Mesenchymal stem cell (in vitro differentiated cells and primary cell): ENCODE results near the gene ZNF415.
A peak's percentile ranks its signal among the peaks of the same experiment; 100 is the strongest.
"Not testable (repeated sequence)": the region's sequence is repeated elsewhere in the genome, so short reads cannot be mapped to it uniquely, and the experiment has no call there.

Experiments used
- DNase-seq: peaks from one replicate; pipeline ENCODE4 v3.0.0-alpha.2; 2013
- H2AFZ ChIP-seq: one replicate; pipeline ENCODE4 v1.6.1; 2013; ENCODE audit warnings: low read depth, mild to moderate bottlenecking, control low read depth, inconsistent platforms, low read length, moderate library complexity
- H2AK5ac ChIP-seq: 2 replicates; pipeline ENCODE4 v1.6.1; 2013; ENCODE audit warnings: low read length, moderate library complexity, mild to moderate bottlenecking, inconsistent platforms; ENCODE audit not compliant: severe bottlenecking
- H2BK120ac ChIP-seq: one replicate; pipeline ENCODE4 v1.6.1; 2013; ENCODE audit warnings: low read depth, mild to moderate bottlenecking, inconsistent platforms, low read length, moderate library complexity
- H2BK12ac ChIP-seq, 2 experiments: one replicate each; pipeline ENCODE4 v1.6.1; 2013; ENCODE audit warnings: inconsistent platforms in 2 of 2, low read length in 2 of 2, mild to moderate bottlenecking in 2 of 2, moderate library complexity in 2 of 2, control low read depth in 1 of 2
- H2BK15ac ChIP-seq: one replicate; pipeline ENCODE4 v1.6.1; 2013; ENCODE audit warnings: mild to moderate bottlenecking, low read depth, inconsistent platforms; ENCODE audit not compliant: poor library complexity, severe bottlenecking
- H2BK5ac ChIP-seq: 2 replicates; pipeline ENCODE4 v1.6.1; 2013; ENCODE audit warnings: low read depth, mild to moderate bottlenecking, low read length, control low read depth, inconsistent platforms; ENCODE audit not compliant: poor library complexity, severe bottlenecking
- H3K14ac ChIP-seq, 2 experiments: one replicate each; pipeline ENCODE4 v1.6.1; 2013; ENCODE audit warnings: inconsistent platforms in 2 of 2, low read length in 2 of 2, control low read depth in 1 of 2, mild to moderate bottlenecking in 1 of 2, moderate library complexity in 1 of 2
- H3K18ac ChIP-seq, 2 experiments: one replicate each; pipeline ENCODE4 v1.6.1; 2013; ENCODE audit warnings: inconsistent platforms in 2 of 2, low read length in 2 of 2, control low read depth in 1 of 2, low read depth in 1 of 2, mild to moderate bottlenecking in 1 of 2
- H3K23ac ChIP-seq, 2 experiments: one replicate each; pipeline ENCODE4 v1.6.1; 2013; ENCODE audit warnings: inconsistent platforms in 2 of 2, low read length in 2 of 2, mild to moderate bottlenecking in 2 of 2, moderate library complexity in 2 of 2, control low read depth in 1 of 2
- H3K27ac ChIP-seq: 2 replicates; pipeline ENCODE4 v1.5.1; 2013; ENCODE audit warnings: mild to moderate bottlenecking, moderate library complexity, low read length, control low read depth, inconsistent platforms; ENCODE audit not compliant: poor library complexity, severe bottlenecking
- H3K27me3 ChIP-seq, 2 experiments: 2 replicates each; pipeline versions ENCODE4 v1.6.1 to v1.7.0; 2013; ENCODE audit warnings: low read length in 2 of 2, mild to moderate bottlenecking in 2 of 2, moderate library complexity in 2 of 2, control low read depth in 1 of 2, inconsistent platforms in 1 of 2; ENCODE audit not compliant: control insufficient read depth in 1 of 2, insufficient read depth in 1 of 2
- H3K36me3 ChIP-seq, 2 experiments: 2 replicates each; pipeline versions ENCODE4 v1.6.1 to v1.7.0; 2013; ENCODE audit warnings: low read length in 2 of 2, control low read depth in 1 of 2, inconsistent platforms in 1 of 2, low read depth in 1 of 2, mild to moderate bottlenecking in 1 of 2; ENCODE audit not compliant: insufficient read depth in 2 of 2, control insufficient read depth in 1 of 2
- H3K4ac ChIP-seq, 2 experiments: one replicate each; pipeline ENCODE4 v1.6.1; 2013; ENCODE audit warnings: inconsistent platforms in 2 of 2, low read length in 2 of 2, mild to moderate bottlenecking in 2 of 2, moderate library complexity in 2 of 2, control low read depth in 1 of 2, low read depth in 1 of 2
- H3K4me1 ChIP-seq: 2 replicates; pipeline ENCODE4 v1.6.1; 2013; ENCODE audit warnings: low read depth, low read length, control low read depth; ENCODE audit not compliant: control insufficient read depth, insufficient read depth
- H3K4me2 ChIP-seq: 2 replicates; pipeline ENCODE4 v1.6.1; 2013; ENCODE audit warnings: low read length, mild to moderate bottlenecking, inconsistent platforms; ENCODE audit not compliant: poor library complexity, severe bottlenecking
- H3K4me3 ChIP-seq, 2 experiments: 2 replicates each; pipeline versions ENCODE4 v1.5.1 to v1.7.0; 2013; ENCODE audit warnings: low read length in 2 of 2, mild to moderate bottlenecking in 2 of 2, control low read depth in 1 of 2, low read depth in 1 of 2; ENCODE audit not compliant: insufficient read depth in 1 of 2
- H3K79me1 ChIP-seq: replicated peaks from 2 replicates; pipeline ENCODE4 v1.6.1; 2013; ENCODE audit warnings: mild to moderate bottlenecking, control low read depth, low read length, inconsistent platforms; ENCODE audit not compliant: poor library complexity, severe bottlenecking
- H3K9ac ChIP-seq: 2 replicates; pipeline ENCODE4 v1.7.0; 2013; ENCODE audit warnings: mild to moderate bottlenecking, low read length, moderate library complexity
- H3K9me3 ChIP-seq: 2 replicates; pipeline ENCODE4 v1.7.0; 2013; ENCODE audit warnings: mild to moderate bottlenecking, low read length; ENCODE audit not compliant: control insufficient read depth
- H4K8ac ChIP-seq: one replicate; pipeline ENCODE4 v1.6.1; 2013; ENCODE audit warnings: inconsistent platforms, mild to moderate bottlenecking, low read length, moderate library complexity
- H4K91ac ChIP-seq: one replicate; pipeline ENCODE4 v1.6.1; 2013; ENCODE audit warnings: mild to moderate bottlenecking, low read length, inconsistent platforms
- WGBS: methylation state at CpG from one replicate; pipeline ENCODE4 v1.1.7; 2013; ENCODE audit warnings: mixed read lengths; 5-methylcytosine and 5-hydroxymethylcytosine counted together

Gene ZNF415

GRCh38 chr19:53101518-53101917 lies 31.2 kb downstream of the ZNF415 start:
- Histone ChIP-seq H4K91ac (no peak overlapping the region), H3K14ac (no peak overlapping the region), H3K27me3 (no peaks in the 10 kb centered on the region), H3K18ac (no peak overlapping the region), H2BK15ac (no peak overlapping the region), H3K9ac (peak overlapping the region; percentile 100), H3K27ac (no peak overlapping the region), H3K23ac (no peak overlapping the region), H3K4me1 (peaks cover 5% of the 10 kb centered on the region), H4K8ac (peak overlapping the region; percentile 49), H2BK5ac (no peak overlapping the region), H2BK12ac (no peak overlapping the region), H2BK120ac (no peak overlapping the region), H3K4me3 (peak overlapping the region in 1 of 2 experiments; percentile 97), H3K4me2 (no peak overlapping the region), H2AFZ (no peak overlapping the region), H2AK5ac (no peak overlapping the region), H3K36me3 (peaks cover 18 to 22% of the 10 kb centered on the region in 2 experiments), H3K4ac (no peak overlapping the region), H3K9me3 (no peaks in the 10 kb centered on the region), H3K79me1 (peaks cover 26% of the 10 kb centered on the region)
- DNase-seq: no peak
- WGBS: 57% methylated on average over 1 of the region's 1 CpG

GRCh38 chr19:53098570-53098969 lies 34.1 kb downstream of the ZNF415 start:
- H3K23ac ChIP-seq, H3K4me1 ChIP-seq, H2BK15ac ChIP-seq, H3K18ac ChIP-seq, H3K27ac ChIP-seq, H3K9ac ChIP-seq, H4K8ac ChIP-seq, H3K4ac ChIP-seq, H2BK5ac ChIP-seq, H2BK12ac ChIP-seq, H2BK120ac ChIP-seq, H4K91ac ChIP-seq, H3K14ac ChIP-seq, H3K27me3 ChIP-seq, H3K4me2 ChIP-seq, DNase-seq, H2AFZ ChIP-seq, H2AK5ac ChIP-seq, H3K9me3 ChIP-seq, H3K4me3 ChIP-seq: not testable (repeated sequence)
- WGBS: 87% methylated on average over 13 of the region's 14 CpGs
- Histone ChIP-seq H3K36me3 (peaks cover 31 to 36% of the 10 kb centered on the region in 2 experiments), H3K79me1 (peaks cover 38% of the 10 kb centered on the region)

GRCh38 chr19:53096982-53097690 lies 35.6 kb downstream of the ZNF415 start:
- H4K8ac ChIP-seq, H2BK15ac ChIP-seq, DNase-seq, H3K27me3 ChIP-seq, H3K4me2 ChIP-seq, H2AK5ac ChIP-seq, H2AFZ ChIP-seq, H3K4me3 ChIP-seq, H3K18ac ChIP-seq, H3K4me1 ChIP-seq, H3K4ac ChIP-seq, H2BK5ac ChIP-seq, H3K14ac ChIP-seq, H2BK120ac ChIP-seq, H3K27ac ChIP-seq, H4K91ac ChIP-seq, H3K9ac ChIP-seq, H3K9me3 ChIP-seq, H2BK12ac ChIP-seq, H3K23ac ChIP-seq: not testable (repeated sequence)
- 91% methylated on average over 4 of the region's 10 CpGs for WGBS
- Histone ChIP-seq H3K79me1 (peaks cover 38% of the 10 kb centered on the region), H3K36me3 (peaks cover 34 to 48% of the 10 kb centered on the region in 2 experiments)

- no CpG with 5 or more reads among the region's 6 CpGs for WGBS
Observed at GRCh38 chr19:53096579-53096978, 36.1 kb downstream of the ZNF415 start.

More at GRCh38 chr19:53096579-53096978, 36.1 kb downstream of the ZNF415 start:
- DNase-seq, H3K4me2 ChIP-seq, H3K4me3 ChIP-seq, H3K23ac ChIP-seq, H3K27ac ChIP-seq, H3K4ac ChIP-seq, H2BK15ac ChIP-seq, H4K8ac ChIP-seq, H2AK5ac ChIP-seq, H4K91ac ChIP-seq, H3K27me3 ChIP-seq, H2BK5ac ChIP-seq, H3K9ac ChIP-seq, H2BK120ac ChIP-seq, H3K14ac ChIP-seq, H3K4me1 ChIP-seq, H3K18ac ChIP-seq, H2BK12ac ChIP-seq, H3K9me3 ChIP-seq, H2AFZ ChIP-seq: not testable (repeated sequence)
- Histone ChIP-seq H3K79me1 (peaks cover 36% of the 10 kb centered on the region), H3K36me3 (peaks cover 36 to 54% of the 10 kb centered on the region in 2 experiments)
